ENCODE results near the gene KCNH5. TPM values are rescaled to one million over a fixed set of nuclear protein-coding genes. Genes with fewer than 3 reads are reported as not detected.

The KCNH5 gene
- total RNA-seq, 1 experiment from 2014 or later, result 1.4 TPM

- no peaks in the 10 kb centered on the region for H3K9me3 ChIP-seq (ENCODE audit: insufficient read depth, low read depth)
- H2AFZ ChIP-seq, result no peak overlapping the region
- H3K4me2 ChIP-seq, result no peak overlapping the region
- TF ChIP-seq EZH2 (IDR thresholded peaks at IDR 0.05; ENCODE audit: low read depth), result no peak
- no peak for TF ChIP-seq CTCF (conservative IDR thresholded peaks at IDR 0.05)
- no peaks in the 10 kb centered on the region for H3K79me2 ChIP-seq (ENCODE audit: low read depth)
- H3K4me3 ChIP-seq, result no peak overlapping the region
- POLR2A ChIA-PET (ENCODE audit: unreplicated experiment), result no interaction called here
- H3K9me2 ChIP-seq (ENCODE audit: insufficient read depth), result no peaks in the 10 kb centered on the region
- H3K36me3 ChIP-seq (ENCODE audit: low read depth), result no peaks in the 10 kb centered on the region
- no peaks in the 10 kb centered on the region for H3F3A ChIP-seq (ENCODE audit: insufficient read depth, low read depth)
- no TSS peak for BruUV-seq (replicated peaks)
- H3K27ac ChIP-seq, result no peak overlapping the region
- CTCF ChIA-PET, result no interaction called here
- no peaks in the 10 kb centered on the region for H4K20me1 ChIP-seq (ENCODE audit: insufficient read depth)
- no peaks in the 10 kb centered on the region for H3K4me1 ChIP-seq (replicated peaks; ENCODE audit: insufficient read depth)
- H3K27me3 ChIP-seq (ENCODE audit: insufficient read depth, low read depth), result no peaks in the 10 kb centered on the region
- DNase-seq, result no peak
- intact Hi-C loops (cut with micrococcal nuclease; ENCODE audit: unreplicated experiment), result no loop called here
Observed at GRCh38 chr14:62739647-62740046, 305.6 kb downstream of the KCNH5 start.

DNA sequence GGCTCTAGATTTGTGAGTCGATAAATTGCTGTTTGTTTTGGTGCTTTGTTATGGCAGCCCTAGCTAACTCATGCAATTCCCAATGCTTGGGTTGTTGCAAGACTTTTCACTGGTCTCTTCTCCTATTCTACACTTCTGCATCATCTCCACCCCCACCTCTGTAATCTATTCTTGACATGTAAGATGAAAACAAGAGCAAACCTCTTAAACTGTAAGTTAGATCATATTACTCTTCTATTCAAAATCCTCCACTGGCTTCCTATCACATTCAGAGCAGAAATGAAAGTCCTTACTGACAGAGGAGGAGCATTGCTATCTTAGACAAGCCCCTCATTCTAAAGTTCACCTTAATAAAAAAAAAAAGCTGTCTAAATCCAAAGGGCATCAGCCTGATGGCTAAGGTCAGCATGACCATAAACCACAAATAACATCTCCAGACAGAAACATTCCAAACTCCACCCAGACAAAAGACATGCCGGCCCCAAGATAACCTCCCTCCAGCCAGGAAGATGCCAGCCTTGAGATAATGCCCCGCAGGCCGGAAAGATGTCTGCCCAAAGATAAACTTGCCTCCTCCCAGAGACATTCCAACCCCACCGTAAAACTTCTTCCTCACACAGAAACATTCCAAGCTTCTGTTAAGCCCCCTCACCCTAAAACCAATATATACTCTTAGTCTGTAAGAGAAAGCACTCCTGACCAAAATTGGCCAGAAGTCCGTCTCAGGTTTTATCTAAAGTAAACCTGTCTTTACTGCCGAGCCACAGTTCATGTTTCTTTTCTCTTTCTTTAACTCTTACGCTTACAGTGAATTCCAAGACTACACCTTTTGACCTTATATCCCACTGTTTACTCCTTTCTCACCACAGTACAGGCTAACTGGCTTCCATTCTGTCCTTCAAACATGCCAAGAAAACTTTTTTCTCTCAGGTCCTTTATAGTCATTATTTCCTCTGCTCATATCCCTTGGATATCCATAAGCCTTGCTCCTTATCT, 308.9 kb downstream of the KCNH5 start:
- POLR2A ChIA-PET (ENCODE audit: unreplicated experiment), result no interaction called here
- Histone ChIP-seq H3K9me3 (ENCODE audit: insufficient read depth, low read depth) (no peaks in the 10 kb centered on the region), H3K9me2 (ENCODE audit: insufficient read depth) (no peaks in the 10 kb centered on the region), H3K4me3 (no peak overlapping the region), H3K4me1 (replicated peaks; ENCODE audit: insufficient read depth) (no peaks in the 10 kb centered on the region), H3K36me3 (ENCODE audit: low read depth) (no peaks in the 10 kb centered on the region), H2AFZ (no peak overlapping the region), H3K27ac (no peak overlapping the region), H3K79me2 (ENCODE audit: low read depth) (no peaks in the 10 kb centered on the region), H4K20me1 (ENCODE audit: insufficient read depth) (no peaks in the 10 kb centered on the region), H3K27me3 (ENCODE audit: insufficient read depth, low read depth) (no peaks in the 10 kb centered on the region), H3F3A (ENCODE audit: insufficient read depth, low read depth) (no peaks in the 10 kb centered on the region), H3K4me2 (no peak overlapping the region)
- intact Hi-C loops (cut with micrococcal nuclease; ENCODE audit: unreplicated experiment), result no loop called here
- no TSS peak for BruUV-seq (replicated peaks)
- CTCF ChIA-PET, result no interaction called here
- DNase-seq, result no peak
- TF ChIP-seq EZH2 (IDR thresholded peaks at IDR 0.05; ENCODE audit: low read depth) (no peak), CTCF (conservative IDR thresholded peaks at IDR 0.05) (no peak)

DNA sequence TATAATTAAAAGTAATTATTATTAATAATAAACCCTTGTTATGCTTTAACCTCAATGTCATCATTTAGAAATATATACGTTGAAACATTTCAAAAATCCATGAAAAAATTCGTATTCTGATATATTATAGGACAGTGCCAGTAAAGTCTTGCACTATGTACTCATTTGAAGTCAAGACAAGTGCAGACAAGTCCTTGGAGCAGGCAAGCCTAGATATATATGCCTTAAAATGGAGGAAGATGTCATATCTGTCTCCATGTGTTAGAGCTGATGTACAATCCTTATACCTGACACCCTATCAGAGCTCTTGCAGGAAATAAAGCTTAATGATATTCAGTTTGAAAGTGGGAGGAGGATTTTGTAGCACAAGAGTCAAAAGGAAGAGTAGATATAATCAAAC, 310.4 kb downstream of the KCNH5 start:
- Histone ChIP-seq H3K9me3 (ENCODE audit: insufficient read depth, low read depth) (no peaks in the 10 kb centered on the region), H3K27ac (no peak overlapping the region), H3K27me3 (ENCODE audit: insufficient read depth, low read depth) (no peaks in the 10 kb centered on the region), H3K36me3 (ENCODE audit: low read depth) (no peaks in the 10 kb centered on the region), H2AFZ (no peak overlapping the region), H4K20me1 (ENCODE audit: insufficient read depth) (no peaks in the 10 kb centered on the region), H3K4me2 (no peak overlapping the region), H3K4me1 (replicated peaks; ENCODE audit: insufficient read depth) (no peaks in the 10 kb centered on the region), H3K9me2 (ENCODE audit: insufficient read depth) (no peaks in the 10 kb centered on the region), H3F3A (ENCODE audit: insufficient read depth, low read depth) (no peaks in the 10 kb centered on the region), H3K4me3 (no peak overlapping the region), H3K79me2 (ENCODE audit: low read depth) (no peaks in the 10 kb centered on the region)
- TF ChIP-seq CTCF (conservative IDR thresholded peaks at IDR 0.05) (no peak), EZH2 (IDR thresholded peaks at IDR 0.05; ENCODE audit: low read depth) (no peak)
- ChIA-PET POLR2A (ENCODE audit: unreplicated experiment) (no interaction called here), CTCF (no interaction called here)
- DNase-seq, result no peak
- no TSS peak for BruUV-seq (replicated peaks)
- intact Hi-C loops (cut with micrococcal nuclease; ENCODE audit: unreplicated experiment), result no loop called here
